PC-3 (cell line): ENCODE measurements around the gene TM4SF4. TPM values are rescaled to one million over a fixed set of nuclear protein-coding genes. Genes with fewer than 3 reads are reported as not detected.

Experiments
- ATAC-seq: fragments of 200-7000 bp; cut with Tn5 transposase; 2 replicates; pipeline ENCODE4 v1.9.1; 2020; ENCODE audit warnings: mild to moderate bottlenecking, moderate library complexity
- BruUV-seq: library from RNA; stranded (reverse); fragments of 400-500 nt; replicated peaks from 2 replicates; lab custom pipeline; 2021; lab: Mats Ljungman, UMichigan
- CTCF ChIA-PET: fragments of 300-600 bp; sonication (Branson Sonifier 250); formaldehyde crosslinking; loops from one replicate; lab custom pipeline; 2022; ENCODE audit warnings: antibody characterized with exemption; lab: Charles Lee
- POLR2A ChIA-PET: fragments of 300-600 bp; sonication (Branson Sonifier 250); formaldehyde crosslinking; loops from one replicate; lab custom pipeline; 2022; ENCODE audit warnings: antibody characterized with exemption; ENCODE audit not compliant: unreplicated experiment; lab: Charles Lee
- DNase-seq: peaks from one replicate; pipeline ENCODE4 v3.0.0-alpha.2; 2015
- H2AFZ ChIP-seq: fragments of 300-600 bp; sonication (generic); 2 replicates; pipeline ENCODE4 v1.6.0; 2016; ENCODE audit warnings: antibody characterized with exemption, low read length
- H3F3A ChIP-seq: fragments of 300-600 bp; sonication (generic); one replicate; pipeline ENCODE4 v1.6.0; 2017; ENCODE audit warnings: antibody characterized with exemption, low read length, control low read depth, mild to moderate bottlenecking; ENCODE audit not compliant: unreplicated experiment
- H3K27ac ChIP-seq: fragments of 300-600 bp; sonication (generic); 2 replicates; pipeline ENCODE4 v1.5.1; 2016; ENCODE audit warnings: mild to moderate bottlenecking, low read length
- H3K27me3 ChIP-seq: fragments of 300-600 bp; sonication (generic); 2 replicates; pipeline ENCODE4 v1.6.1; 2016; ENCODE audit warnings: low read length, mixed read lengths
- H3K36me3 ChIP-seq: fragments of 300-600 bp; sonication (generic); 2 replicates; pipeline ENCODE4 v1.6.1; 2016; ENCODE audit warnings: low read depth, mixed run types, low read length, mixed read lengths
- H3K4me1 ChIP-seq: fragments of 300-600 bp; sonication (generic); 2 replicates; pipeline ENCODE4 v1.5.1; 2016; ENCODE audit warnings: low read length; ENCODE audit not compliant: insufficient read depth
- H3K4me2 ChIP-seq: fragments of 300-600 bp; sonication (generic); 2 replicates; pipeline ENCODE4 v1.6.0; 2016; ENCODE audit warnings: low read length
- H3K4me3 ChIP-seq: fragments of 300-600 bp; sonication (generic); 2 replicates; pipeline ENCODE4 v1.5.1; 2016; ENCODE audit warnings: mild to moderate bottlenecking, low read length, mixed read lengths
- H3K79me2 ChIP-seq: fragments of 300-600 bp; sonication (generic); 2 replicates; pipeline ENCODE4 v1.6.1; 2017; ENCODE audit warnings: low read length, mixed read lengths
- H3K9ac ChIP-seq: fragments of 300-600 bp; sonication (generic); 2 replicates; pipeline ENCODE4 v1.6.0; 2016; ENCODE audit warnings: mild to moderate bottlenecking, low read length
- H3K9me2 ChIP-seq: fragments of 300-600 bp; sonication (generic); replicated peaks from 2 replicates; pipeline ENCODE4 v1.6.1; 2016; ENCODE audit warnings: mixed run types, low read length, mixed read lengths
- H3K9me3 ChIP-seq: fragments of 300-600 bp; sonication (generic); 2 replicates; pipeline ENCODE4 v1.6.1; 2016; ENCODE audit warnings: low read length, mixed read lengths
- H4K20me1 ChIP-seq: fragments of 300-600 bp; sonication (generic); 2 replicates; pipeline ENCODE4 v1.6.1; 2016; ENCODE audit warnings: low read length, mixed read lengths
- EZH2 ChIP-seq: fragments of 300-600 bp; sonication (generic); IDR thresholded peaks from one replicate; pipeline ENCODE4 v1.6.1; 2017; ENCODE audit warnings: antibody characterized with exemption, mild to moderate bottlenecking, low read length; ENCODE audit not compliant: unreplicated experiment
- EZH2phosphoT487 ChIP-seq: fragments of 300-600 bp; sonication (generic); IDR thresholded peaks from 2 replicates; pipeline ENCODE4 v1.6.1; 2018; ENCODE audit warnings: mild to moderate bottlenecking, antibody characterized with exemption, low read length, borderline replicate concordance
- intact Hi-C: fragments of 100-400 bp; cut with micrococcal nuclease; formaldehyde crosslinking; loops from 2 replicates; pipeline ENCODE4 v1.9.0; 2023
- total RNA-seq: library from RNA; depleted of rRNA; stranded (reverse); fragments of >200 nt; gene quantifications from 2 replicates; pipeline ENCODE4 v1.2.3, GENCODE V29; 2014
- TF ChIP-seq, protein P1 (sequence below): fragments of 300-600 bp; sonication (generic); conservative IDR thresholded peaks from 2 replicates; pipeline ENCODE4 v1.5.1; 2017; ENCODE audit warnings: antibody characterized with exemption, low read depth, mild to moderate bottlenecking, low read length

Gene TM4SF4
- total RNA-seq, 1 experiment from 2014 or later = 0.40 TPM

- no peak overlapping the region for H3K27ac ChIP-seq
- no TSS peak for BruUV-seq
Measured at GRCh38 chr3:149464542-149465328, 9.8 kb upstream of the TM4SF4 start.

DNA sequence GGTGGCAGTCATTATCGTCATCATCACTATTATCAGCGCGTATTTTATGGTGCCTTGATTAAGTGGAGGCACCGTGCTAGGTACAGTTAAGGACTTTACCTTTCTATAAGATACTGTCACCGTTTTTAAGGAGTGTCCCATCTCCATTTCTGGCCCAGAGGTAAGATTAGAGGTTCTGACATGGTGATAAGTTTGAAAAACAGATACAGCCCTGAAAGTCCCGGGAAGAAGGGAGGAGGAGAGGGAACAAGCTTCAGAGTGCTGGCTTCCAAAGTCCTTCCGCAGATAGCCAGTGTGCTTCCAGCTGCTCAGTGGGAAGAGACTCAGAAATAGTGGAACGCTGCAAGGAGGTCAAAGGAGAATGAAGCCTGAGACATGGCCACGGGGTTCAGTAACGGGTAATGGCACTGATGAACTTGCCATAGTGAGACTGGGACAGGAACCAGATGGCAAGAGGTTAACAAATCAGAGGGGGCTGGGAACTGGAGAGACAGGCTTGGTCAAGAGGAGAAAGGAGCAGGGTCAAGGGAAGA lies 9.1 kb upstream of the TM4SF4 start:
- H3K4me1 ChIP-seq = peaks cover 11% of the 10 kb centered on the region; the same call in 1 of the 2 replicates
- H3K27me3 ChIP-seq = no peaks in the 10 kb centered on the region
- H3K36me3 ChIP-seq = no peaks in the 10 kb centered on the region
- no peaks in the 10 kb centered on the region for H3F3A ChIP-seq
- no peaks in the 10 kb centered on the region for H3K79me2 ChIP-seq
- H4K20me1 ChIP-seq = no peaks in the 10 kb centered on the region
- no peak for ATAC-seq
- no peak overlapping the region for H3K4me2 ChIP-seq
- no peak overlapping the region for H3K9ac ChIP-seq
- no peak for DNase-seq
- H3K9me2 ChIP-seq = no peaks in the 10 kb centered on the region
- no TSS peak for BruUV-seq
- TF ChIP-seq, protein P1, sequence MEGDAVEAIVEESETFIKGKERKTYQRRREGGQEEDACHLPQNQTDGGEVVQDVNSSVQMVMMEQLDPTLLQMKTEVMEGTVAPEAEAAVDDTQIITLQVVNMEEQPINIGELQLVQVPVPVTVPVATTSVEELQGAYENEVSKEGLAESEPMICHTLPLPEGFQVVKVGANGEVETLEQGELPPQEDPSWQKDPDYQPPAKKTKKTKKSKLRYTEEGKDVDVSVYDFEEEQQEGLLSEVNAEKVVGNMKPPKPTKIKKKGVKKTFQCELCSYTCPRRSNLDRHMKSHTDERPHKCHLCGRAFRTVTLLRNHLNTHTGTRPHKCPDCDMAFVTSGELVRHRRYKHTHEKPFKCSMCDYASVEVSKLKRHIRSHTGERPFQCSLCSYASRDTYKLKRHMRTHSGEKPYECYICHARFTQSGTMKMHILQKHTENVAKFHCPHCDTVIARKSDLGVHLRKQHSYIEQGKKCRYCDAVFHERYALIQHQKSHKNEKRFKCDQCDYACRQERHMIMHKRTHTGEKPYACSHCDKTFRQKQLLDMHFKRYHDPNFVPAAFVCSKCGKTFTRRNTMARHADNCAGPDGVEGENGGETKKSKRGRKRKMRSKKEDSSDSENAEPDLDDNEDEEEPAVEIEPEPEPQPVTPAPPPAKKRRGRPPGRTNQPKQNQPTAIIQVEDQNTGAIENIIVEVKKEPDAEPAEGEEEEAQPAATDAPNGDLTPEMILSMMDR = no peak
- TF ChIP-seq EZH2phosphoT487 = no peak
- no peak for TF ChIP-seq EZH2
- no peaks in the 10 kb centered on the region for H3K9me3 ChIP-seq
- H2AFZ ChIP-seq = no peak overlapping the region
- H3K27ac ChIP-seq = no peak overlapping the region
- POLR2A ChIA-PET = no interaction called here
- intact Hi-C loops = no loop called here
- no peak overlapping the region for H3K4me3 ChIP-seq
- CTCF ChIA-PET = no interaction called here

More at GRCh38 chr3:149464542-149465328, 9.8 kb upstream of the TM4SF4 start:
- Histone ChIP-seq H3K4me1 (peaks cover 11% of the 10 kb centered on the region; the same call in 1 of the 2 replicates), H3K27me3 (no peaks in the 10 kb centered on the region), H2AFZ (no peak overlapping the region), H3K9ac (no peak overlapping the region), H3K36me3 (no peaks in the 10 kb centered on the region), H3K9me2 (no peaks in the 10 kb centered on the region), H3K9me3 (no peaks in the 10 kb centered on the region), H3F3A (no peaks in the 10 kb centered on the region), H3K4me2 (no peak overlapping the region), H3K79me2 (no peaks in the 10 kb centered on the region), H3K4me3 (no peak overlapping the region), H4K20me1 (no peaks in the 10 kb centered on the region)
- CTCF ChIA-PET = no interaction called here
- ATAC-seq (no peak), DNase-seq (no peak)
- intact Hi-C loops = no loop called here
- TF ChIP-seq, protein P1 = no peak
- TF ChIP-seq EZH2phosphoT487 = no peak
- TF ChIP-seq EZH2 = no peak
- POLR2A ChIA-PET = no interaction called here

GRCh38 chr3:149466192-149466591 lies 8.3 kb upstream of the TM4SF4 start:
- Histone ChIP-seq H4K20me1 (no peaks in the 10 kb centered on the region), H3F3A (no peaks in the 10 kb centered on the region), H3K9me2 (no peaks in the 10 kb centered on the region), H3K36me3 (no peaks in the 10 kb centered on the region), H3K4me3 (no peak overlapping the region), H2AFZ (peak overlapping the region; percentile 13; the same call in 1 of the 2 replicates), H3K79me2 (no peaks in the 10 kb centered on the region), H3K9ac (no peak overlapping the region), H3K4me2 (no peak overlapping the region), H3K27me3 (no peaks in the 10 kb centered on the region), H3K27ac (no peak overlapping the region), H3K4me1 (peaks cover 11% of the 10 kb centered on the region; the same call in 1 of the 2 replicates), H3K9me3 (no peaks in the 10 kb centered on the region)
- peak; percentile 45 for DNase-seq
- ChIA-PET POLR2A (no interaction called here), CTCF (no interaction called here)
- TF ChIP-seq, protein P1 = no peak
- TF ChIP-seq EZH2 = no peak
- no peak for TF ChIP-seq EZH2phosphoT487
- no peak for ATAC-seq
- no TSS peak for BruUV-seq
- intact Hi-C loops = no loop called here
